ENCODE results near the gene TMCC1. TPM values are rescaled to one million over a fixed set of nuclear protein-coding genes. Genes with fewer than 3 reads are reported as not detected.
A peak's percentile ranks its signal among the peaks of the same experiment; 100 is the strongest.

Gene TMCC1
- total RNA-seq, 2 donors from 2014 or later, result 21.5 to 34.5 TPM

DNA sequence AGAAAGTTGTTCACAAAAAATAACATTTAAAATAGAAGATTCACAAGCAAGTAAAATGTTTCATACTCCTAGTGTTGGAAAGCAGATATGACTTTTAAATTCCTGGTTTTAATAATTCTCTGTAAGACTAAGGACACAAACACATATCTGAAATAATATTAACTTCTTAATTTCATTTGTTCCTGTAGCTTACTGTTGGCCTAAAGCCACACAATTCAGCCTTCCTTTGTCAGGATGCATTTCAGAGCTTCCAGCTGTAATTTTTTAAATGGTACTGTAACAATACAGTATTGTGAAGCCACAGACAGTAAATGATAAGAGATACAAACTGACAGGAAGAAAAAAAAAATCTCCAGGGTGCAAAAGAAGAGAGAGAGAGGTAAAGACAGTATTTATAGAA lies 84.2 kb downstream of the TMCC1 start:
- no peaks in the 10 kb centered on the region for H3K9me3 Mint-ChIP-seq
- no peak overlapping the region for H3K27ac Mint-ChIP-seq
- no peak overlapping the region for H3K4me3 Mint-ChIP-seq
- no peak for ATAC-seq
- no peaks in the 10 kb centered on the region for H3K27me3 Mint-ChIP-seq
- no peaks in the 10 kb centered on the region for H3K36me3 Mint-ChIP-seq
- H3K4me1 Mint-ChIP-seq (ENCODE audit: low read depth in 2 of 2), result peaks cover 0 to 10% of the 10 kb centered on the region in 2 donors
- no peak for DNase-seq (ENCODE audit: low spot score)

DNA sequence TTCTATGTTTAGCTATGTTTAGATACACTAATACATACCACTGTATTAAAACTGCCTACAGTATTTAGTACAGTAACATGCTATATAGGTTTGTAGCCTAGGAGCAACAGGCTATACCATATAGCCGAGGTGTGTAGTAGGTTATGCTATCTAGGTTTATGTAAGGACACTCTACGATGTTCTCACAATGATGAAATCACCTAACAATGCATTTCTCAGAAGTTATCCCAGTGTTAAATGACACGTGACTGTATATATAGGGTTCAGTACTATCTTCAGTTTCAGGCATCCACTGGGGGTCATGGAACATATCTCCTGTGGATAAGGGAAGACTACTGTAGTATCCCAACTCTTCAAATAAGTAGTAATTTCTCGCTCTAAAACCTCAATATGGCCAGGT lies 97.4 kb downstream of the TMCC1 start:
- H3K36me3 Mint-ChIP-seq, result no peaks in the 10 kb centered on the region
- DNase-seq (ENCODE audit: low spot score) (no peak), ATAC-seq (no peak)
- no peaks in the 10 kb centered on the region for H3K9me3 Mint-ChIP-seq
- H3K4me1 Mint-ChIP-seq (ENCODE audit: low read depth in 2 of 2), result peaks cover 0 to 11% of the 10 kb centered on the region in 2 donors
- no peaks in the 10 kb centered on the region for H3K27me3 Mint-ChIP-seq
- no peak overlapping the region for H3K4me3 Mint-ChIP-seq
- H3K27ac Mint-ChIP-seq, result no peak overlapping the region

DNA sequence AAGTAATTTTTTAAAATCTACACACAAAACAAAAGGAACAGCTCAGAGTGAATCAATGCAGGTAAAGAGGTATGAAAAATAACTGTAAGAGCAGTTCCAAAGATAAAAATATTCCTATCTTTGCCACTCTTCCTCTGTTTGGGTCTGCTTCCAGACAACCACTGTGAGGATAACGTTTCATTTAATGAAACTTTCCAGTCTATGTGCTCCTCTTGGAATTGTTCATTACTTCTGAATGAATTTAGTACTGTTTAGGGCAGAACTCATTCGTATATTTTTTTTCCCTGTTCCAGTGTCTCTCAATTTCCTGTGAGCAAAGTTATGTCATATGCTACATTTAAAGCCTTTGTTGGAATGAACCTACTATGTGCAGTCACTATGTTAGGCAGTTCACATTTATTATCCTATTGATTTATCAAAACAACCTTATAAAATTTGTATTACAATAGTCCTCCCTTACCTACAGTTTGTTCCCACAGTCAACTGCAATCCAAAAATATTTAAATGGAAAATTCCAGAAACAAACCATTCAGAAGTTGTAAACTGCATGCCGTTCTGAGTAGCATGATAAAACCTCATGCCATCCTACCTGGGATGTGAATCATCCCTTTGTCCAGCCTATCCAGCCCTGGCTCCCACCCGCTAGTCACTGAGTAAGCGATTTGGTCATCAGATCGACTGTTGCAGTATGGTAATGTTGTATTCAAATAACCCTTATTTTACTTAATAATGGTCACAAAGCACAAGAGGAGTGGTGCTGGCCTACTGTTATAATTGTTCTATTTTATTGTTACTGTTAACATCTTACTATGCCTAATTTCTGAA lies 98.1 kb downstream of the TMCC1 start:
- H3K4me1 Mint-ChIP-seq (ENCODE audit: low read depth in 2 of 2), result peaks cover 0 to 11% of the 10 kb centered on the region in 2 donors

DNA sequence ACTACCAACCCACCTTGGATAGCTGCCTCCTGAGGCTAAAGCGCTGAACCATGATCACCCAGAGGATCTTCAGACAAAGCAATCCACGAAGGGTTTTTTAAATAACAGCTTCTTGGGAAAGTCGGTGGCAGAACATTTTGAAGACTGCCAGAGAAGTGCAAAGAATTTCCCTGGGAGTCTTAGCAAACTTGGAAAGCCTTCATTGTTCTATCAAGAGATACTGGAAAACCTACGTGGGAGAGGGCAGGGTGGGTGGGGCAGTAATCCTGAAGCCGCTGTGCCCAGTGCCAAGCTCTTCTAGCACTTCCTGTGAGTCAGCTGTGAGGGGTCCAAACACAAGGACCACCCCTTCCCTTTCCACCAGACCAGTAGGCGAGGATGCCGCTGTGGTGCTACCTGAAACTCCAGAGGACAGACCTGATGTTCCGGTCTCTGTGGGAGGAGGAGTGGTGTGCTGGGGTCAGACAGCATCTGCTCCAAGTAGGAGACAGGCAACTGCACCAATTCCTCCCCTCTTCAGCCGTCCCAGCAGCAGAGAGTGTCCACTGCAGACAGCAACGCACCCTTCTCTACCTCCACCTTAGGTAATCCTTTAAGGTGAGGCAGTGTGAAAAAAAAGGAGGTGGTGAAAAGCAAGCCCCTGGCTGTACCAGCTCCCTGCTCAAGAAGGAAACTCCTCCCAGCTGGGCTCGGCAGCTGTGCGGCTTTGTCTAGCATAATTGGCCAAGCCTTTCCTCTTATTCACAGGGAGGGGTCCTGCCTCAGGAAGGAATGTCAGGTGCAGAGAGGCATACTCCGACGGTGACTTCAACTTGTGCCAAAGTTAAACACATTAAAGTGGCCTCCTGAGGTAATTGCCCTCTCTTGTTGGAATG lies 99.0 kb downstream of the TMCC1 start:
- no peaks in the 10 kb centered on the region for H3K9me3 Mint-ChIP-seq
- DNase-seq (ENCODE audit: low spot score) (no peak), ATAC-seq (peak in 1 of 2 donors; percentile 43)
- no peak overlapping the region for H3K4me3 Mint-ChIP-seq
- peaks cover 0 to 11% of the 10 kb centered on the region in 2 donors for H3K4me1 Mint-ChIP-seq (ENCODE audit: low read depth in 2 of 2)
- H3K36me3 Mint-ChIP-seq, result no peaks in the 10 kb centered on the region
- no peak overlapping the region for H3K27ac Mint-ChIP-seq
- H3K27me3 Mint-ChIP-seq, result no peaks in the 10 kb centered on the region

More for the DNA sequence above, 98.1 kb downstream of the TMCC1 start:
- no peaks in the 10 kb centered on the region for H3K9me3 Mint-ChIP-seq
- no peak overlapping the region for H3K4me3 Mint-ChIP-seq
- H3K27ac Mint-ChIP-seq, result no peak overlapping the region
- DNase-seq (ENCODE audit: low spot score) (no peak), ATAC-seq (no peak)
- no peaks in the 10 kb centered on the region for H3K27me3 Mint-ChIP-seq
- no peaks in the 10 kb centered on the region for H3K36me3 Mint-ChIP-seq

DNA sequence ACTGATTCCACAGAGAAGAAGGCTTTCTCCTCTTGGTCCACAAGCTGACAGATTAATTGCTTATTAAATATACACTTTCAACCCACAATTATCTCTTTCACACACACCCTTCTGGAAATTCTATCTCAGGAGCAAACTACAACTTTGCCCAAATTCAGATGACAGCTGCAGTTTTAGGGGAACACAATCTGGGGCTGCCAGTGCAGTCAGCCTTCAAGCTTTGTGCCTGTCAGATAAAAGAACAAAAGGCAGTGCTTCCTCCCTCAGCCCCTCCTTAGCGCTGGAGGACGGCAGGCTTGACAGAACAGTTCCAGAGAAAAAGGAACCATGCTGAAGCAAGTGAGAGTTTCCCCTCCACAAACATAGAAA lies 99.6 kb downstream of the TMCC1 start:
- Mint-ChIP-seq H3K36me3 (no peaks in the 10 kb centered on the region), H3K9me3 (no peaks in the 10 kb centered on the region), H3K4me3 (no peak overlapping the region), H3K27ac (no peak overlapping the region), H3K27me3 (no peaks in the 10 kb centered on the region), H3K4me1 (ENCODE audit: low read depth in 2 of 2) (peaks cover 0 to 11% of the 10 kb centered on the region in 2 donors)
- no peak for DNase-seq (ENCODE audit: low spot score)
- no peak for ATAC-seq

DNA sequence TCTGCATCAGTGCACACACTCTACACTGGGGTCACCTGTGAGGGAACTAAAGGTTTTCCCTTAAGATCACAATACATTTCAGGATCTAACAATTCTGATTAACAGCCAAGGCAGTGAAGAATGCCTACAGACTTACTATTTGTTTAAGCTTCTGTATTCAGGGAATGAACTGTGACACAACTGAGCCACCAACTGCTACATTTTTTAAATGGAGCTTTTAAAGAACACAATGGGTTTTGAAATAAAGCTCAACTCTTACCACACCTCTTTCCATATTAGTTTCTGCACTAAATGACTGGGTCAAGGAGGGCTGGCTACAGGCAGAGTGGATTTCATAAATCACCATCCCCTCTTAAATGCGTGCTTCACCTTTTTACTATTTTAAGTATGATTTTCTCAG lies 100.2 kb downstream of the TMCC1 start:
- peaks cover 0 to 11% of the 10 kb centered on the region in 2 donors for H3K4me1 Mint-ChIP-seq (ENCODE audit: low read depth in 2 of 2)
- H3K36me3 Mint-ChIP-seq, result no peaks in the 10 kb centered on the region
- H3K27ac Mint-ChIP-seq, result no peak overlapping the region

DNA sequence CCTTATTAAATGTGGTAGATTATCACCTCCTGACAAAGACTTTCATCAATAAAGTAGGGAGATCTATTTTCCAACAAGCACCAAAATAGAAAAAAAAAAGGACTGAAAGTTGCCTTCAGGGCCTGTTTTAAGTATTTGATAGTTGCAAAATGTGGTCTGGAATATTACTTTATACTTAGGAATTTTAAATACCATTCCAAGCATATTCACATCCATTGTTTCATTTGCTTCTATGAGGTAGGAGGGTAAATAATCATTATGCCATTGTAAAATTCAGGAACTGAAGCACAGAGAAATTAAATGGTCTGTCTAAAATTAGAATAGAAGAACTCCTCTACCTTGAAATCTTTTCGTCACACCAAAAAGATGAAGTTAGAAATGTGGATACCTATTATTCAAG lies 110.0 kb downstream of the TMCC1 start:
- Mint-ChIP-seq H3K4me1 (ENCODE audit: low read depth in 2 of 2) (no peaks in the 10 kb centered on the region), H3K27ac (no peak overlapping the region), H3K4me3 (no peak overlapping the region), H3K9me3 (no peaks in the 10 kb centered on the region), H3K27me3 (no peaks in the 10 kb centered on the region), H3K36me3 (no peaks in the 10 kb centered on the region)
- DNase-seq (ENCODE audit: low spot score) (no peak), ATAC-seq (no peak)

More for the DNA sequence above, 100.2 kb downstream of the TMCC1 start:
- Mint-ChIP-seq H3K4me3 (no peak overlapping the region), H3K27me3 (no peaks in the 10 kb centered on the region), H3K9me3 (no peaks in the 10 kb centered on the region)
- ATAC-seq, result no peak
- no peak for DNase-seq (ENCODE audit: low spot score)

DNA sequence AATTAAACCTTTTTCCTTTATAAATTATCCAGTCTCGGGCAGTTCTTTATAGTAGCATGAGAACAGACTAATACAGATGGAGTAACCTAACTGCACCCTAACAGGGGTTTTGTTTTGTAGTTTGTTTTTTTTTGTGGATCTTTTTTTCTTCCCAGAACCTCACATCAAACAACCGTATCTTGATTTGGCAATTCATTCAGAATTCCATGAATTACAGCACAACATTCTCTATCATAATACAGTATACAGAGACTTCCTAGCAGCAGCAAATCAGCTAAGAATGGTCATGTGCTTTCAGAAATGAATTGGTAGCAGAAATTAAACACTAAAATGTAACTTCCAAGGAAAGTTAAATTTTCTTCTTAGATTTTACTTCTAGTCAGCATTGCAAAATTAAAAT lies 114.6 kb downstream of the TMCC1 start:
- Mint-ChIP-seq H3K4me3 (no peak overlapping the region), H3K36me3 (no peaks in the 10 kb centered on the region), H3K4me1 (ENCODE audit: low read depth in 2 of 2) (no peaks in the 10 kb centered on the region), H3K9me3 (no peaks in the 10 kb centered on the region), H3K27me3 (no peaks in the 10 kb centered on the region), H3K27ac (no peak overlapping the region)
- no peak for ATAC-seq
- DNase-seq (ENCODE audit: low spot score), result no peak

DNA sequence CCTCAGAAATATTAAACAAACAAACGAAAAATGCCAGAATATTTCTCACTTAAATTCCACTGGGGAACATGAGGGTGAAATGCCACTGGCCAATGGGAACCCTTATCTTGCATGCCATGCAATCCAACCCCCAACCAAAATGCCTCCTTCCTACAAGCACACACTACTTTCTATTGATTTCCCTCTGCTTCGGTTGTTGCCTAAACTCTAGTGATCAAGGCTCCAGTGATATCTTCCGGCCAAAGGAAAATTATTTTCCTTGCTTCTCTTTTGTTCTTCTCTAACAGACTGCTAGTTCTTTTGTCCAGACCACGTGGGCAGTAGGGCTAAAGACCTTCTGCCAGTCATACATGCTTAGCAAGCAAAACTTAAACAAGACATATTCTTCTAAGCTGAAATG lies 115.7 kb downstream of the TMCC1 start:
- Mint-ChIP-seq H3K4me3 (no peak overlapping the region), H3K36me3 (no peaks in the 10 kb centered on the region), H3K27ac (no peak overlapping the region), H3K9me3 (no peaks in the 10 kb centered on the region), H3K4me1 (ENCODE audit: low read depth in 2 of 2) (peaks cover 0 to 6% of the 10 kb centered on the region in 2 donors), H3K27me3 (no peaks in the 10 kb centered on the region)
- no peak for DNase-seq (ENCODE audit: low spot score)
- no peak for ATAC-seq

DNA sequence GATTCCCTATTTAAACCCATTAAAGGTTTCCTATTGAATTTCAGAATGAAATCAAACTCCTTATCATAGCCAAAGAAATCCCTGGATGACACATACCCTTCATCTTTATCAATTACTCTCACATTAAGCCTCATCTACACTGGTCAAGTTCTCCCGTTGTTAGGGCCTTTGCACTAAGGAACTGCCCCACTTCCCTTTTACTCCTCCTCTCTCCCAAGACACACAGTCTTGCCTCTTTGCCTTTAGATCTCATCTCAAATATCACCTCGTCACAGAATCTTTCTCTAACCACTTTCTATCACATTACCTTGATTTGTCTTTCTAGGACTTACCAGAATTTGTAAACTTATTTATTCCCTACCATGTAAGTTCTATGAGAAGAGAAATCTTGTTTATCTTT lies 117.6 kb downstream of the TMCC1 start:
- Mint-ChIP-seq H3K27ac (no peak overlapping the region), H3K27me3 (no peaks in the 10 kb centered on the region), H3K4me1 (ENCODE audit: low read depth in 2 of 2) (peaks cover 0 to 6% of the 10 kb centered on the region in 2 donors), H3K9me3 (no peaks in the 10 kb centered on the region), H3K4me3 (no peak overlapping the region), H3K36me3 (no peaks in the 10 kb centered on the region)
- DNase-seq (ENCODE audit: low spot score) (no peak), ATAC-seq (no peak)

DNA sequence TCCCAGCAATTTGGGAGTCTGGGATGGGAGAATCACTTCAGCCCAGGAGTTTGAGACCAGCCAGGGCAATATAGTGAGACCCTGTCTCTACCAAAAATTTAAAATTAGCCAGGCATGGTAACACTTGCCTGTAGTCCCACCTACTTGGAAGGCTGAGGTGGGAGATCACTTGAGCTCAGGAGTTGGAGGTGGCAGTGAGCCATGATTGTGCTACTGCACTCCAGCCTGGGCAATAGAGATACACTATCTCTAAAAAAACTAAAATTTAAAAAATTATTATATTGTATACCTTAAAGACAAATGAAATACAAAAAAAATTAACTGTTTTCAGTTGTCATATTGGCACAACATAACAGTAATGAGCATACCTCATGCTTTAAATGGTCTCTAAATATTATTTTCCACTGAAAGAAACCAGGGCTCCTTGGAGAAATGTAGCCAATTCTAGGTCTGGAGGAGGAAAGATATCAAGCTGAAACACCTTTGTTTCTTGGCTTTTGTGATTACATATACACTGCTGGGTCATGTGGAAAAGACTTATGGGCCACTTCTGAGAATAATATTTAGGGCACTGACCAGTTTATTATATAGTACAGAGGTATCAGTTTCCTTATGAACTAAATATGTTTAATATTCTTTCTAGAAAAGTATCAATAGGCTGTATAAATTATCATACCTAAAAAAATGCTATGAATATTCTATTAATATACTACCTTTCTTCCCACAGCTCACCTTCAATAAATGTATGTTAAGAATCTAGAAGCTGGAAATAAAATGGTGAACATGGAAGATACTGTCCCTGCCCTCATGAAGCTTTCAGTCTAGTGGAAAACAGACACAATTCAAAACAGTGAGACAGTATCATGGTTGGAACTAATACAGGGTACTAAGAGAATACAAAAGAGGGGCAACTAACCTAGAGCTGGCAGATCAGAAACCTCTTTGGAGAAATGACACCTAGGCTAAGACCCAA lies 119.5 kb downstream of the TMCC1 start:
- Mint-ChIP-seq H3K4me1 (ENCODE audit: low read depth in 2 of 2) (peaks cover 0 to 6% of the 10 kb centered on the region in 2 donors), H3K27ac (no peak overlapping the region), H3K36me3 (no peaks in the 10 kb centered on the region), H3K27me3 (no peaks in the 10 kb centered on the region), H3K4me3 (no peak overlapping the region), H3K9me3 (no peaks in the 10 kb centered on the region)
- DNase-seq (ENCODE audit: low spot score) (no peak), ATAC-seq (no peak)

DNA sequence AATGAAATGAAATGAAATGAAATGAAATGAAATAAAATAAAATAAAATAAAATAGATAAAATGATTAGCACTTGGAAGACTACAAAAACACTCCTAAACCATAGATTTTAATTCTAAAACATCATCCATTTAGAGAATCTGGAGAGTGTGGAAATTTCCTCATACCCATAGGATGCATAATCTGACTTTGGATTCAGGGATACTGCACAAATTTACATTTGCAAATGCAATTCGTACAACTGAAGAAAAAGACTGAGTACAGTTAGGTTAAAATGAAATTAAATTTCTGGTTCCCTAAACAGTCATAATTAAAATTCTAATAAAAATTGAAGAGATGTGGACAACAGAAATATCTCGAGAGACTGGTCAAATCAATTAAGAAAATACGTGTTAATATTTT lies 122.9 kb downstream of the TMCC1 start:
- Mint-ChIP-seq H3K9me3 (no peaks in the 10 kb centered on the region), H3K4me1 (ENCODE audit: low read depth in 2 of 2) (peaks cover 0 to 6% of the 10 kb centered on the region in 2 donors), H3K4me3 (no peak overlapping the region), H3K36me3 (no peaks in the 10 kb centered on the region), H3K27me3 (no peaks in the 10 kb centered on the region), H3K27ac (no peak overlapping the region)
- ATAC-seq, result no peak
- no peak for DNase-seq (ENCODE audit: low spot score)

DNA sequence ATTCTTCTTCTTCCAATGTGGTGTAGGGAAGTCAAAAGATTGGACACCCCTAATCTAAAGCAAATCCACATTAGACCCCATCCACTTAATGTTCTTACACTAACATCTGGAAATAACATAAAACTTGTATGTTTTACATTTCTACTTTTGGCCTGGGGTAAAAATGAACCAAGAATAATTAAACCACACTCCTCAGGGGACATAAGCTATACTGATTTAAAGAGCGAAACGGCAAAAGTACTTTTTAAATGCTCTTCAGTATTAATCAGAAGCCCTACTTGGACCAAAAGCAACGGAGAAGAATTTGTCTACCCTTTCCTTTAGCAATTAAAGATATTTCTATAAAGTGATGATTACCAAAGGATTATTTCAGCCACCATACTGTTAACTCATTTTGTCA lies 123.9 kb downstream of the TMCC1 start:
- H3K4me3 Mint-ChIP-seq, result no peak overlapping the region
- ATAC-seq (no peak), DNase-seq (ENCODE audit: low spot score) (no peak)
- H3K4me1 Mint-ChIP-seq (ENCODE audit: low read depth in 2 of 2), result peaks cover 0 to 6% of the 10 kb centered on the region in 2 donors
- no peaks in the 10 kb centered on the region for H3K27me3 Mint-ChIP-seq
- no peak overlapping the region for H3K27ac Mint-ChIP-seq
- H3K9me3 Mint-ChIP-seq, result no peaks in the 10 kb centered on the region
- H3K36me3 Mint-ChIP-seq, result no peaks in the 10 kb centered on the region

All from natural killer cell treated with Interleukin-12 subunit alpha and Interleukin-12 subunit beta and Interleukin-15 and Interleukin-18, amount 100 ng/mL, for 72 hours (primary cell).